Non-pigmented ciliary epithelial cell (primary cell): ENCODE results near the gene NUDT5.
A peak's percentile ranks its signal among the peaks of the same experiment; 100 is the strongest.

Experiments
- DNase-seq: peaks from one replicate; pipeline ENCODE4 v3.0.0-alpha.2; 2010; ENCODE audit warnings: low read depth

The NUDT5 gene

DNA sequence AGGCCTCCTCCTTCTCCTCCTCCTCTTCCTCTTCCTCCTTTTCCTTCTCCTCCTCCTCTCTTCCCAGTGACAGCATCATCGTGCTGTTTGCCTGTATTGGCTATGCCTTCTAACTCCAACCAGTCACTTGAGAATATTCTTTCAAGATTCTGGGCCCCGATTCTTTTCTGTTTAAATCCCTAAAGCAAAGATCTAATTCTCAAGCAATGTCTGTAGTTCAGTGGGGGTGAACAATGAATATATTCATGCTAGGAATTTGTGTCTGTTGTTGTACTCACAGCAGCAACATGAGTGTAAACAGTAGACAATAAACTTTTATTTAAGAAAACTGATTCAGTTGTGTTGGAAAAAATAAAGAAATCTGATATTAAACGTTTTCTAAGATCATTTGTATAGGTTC, 30.7 kb downstream of the NUDT5 start:
- DNase-seq: no peak

DNA sequence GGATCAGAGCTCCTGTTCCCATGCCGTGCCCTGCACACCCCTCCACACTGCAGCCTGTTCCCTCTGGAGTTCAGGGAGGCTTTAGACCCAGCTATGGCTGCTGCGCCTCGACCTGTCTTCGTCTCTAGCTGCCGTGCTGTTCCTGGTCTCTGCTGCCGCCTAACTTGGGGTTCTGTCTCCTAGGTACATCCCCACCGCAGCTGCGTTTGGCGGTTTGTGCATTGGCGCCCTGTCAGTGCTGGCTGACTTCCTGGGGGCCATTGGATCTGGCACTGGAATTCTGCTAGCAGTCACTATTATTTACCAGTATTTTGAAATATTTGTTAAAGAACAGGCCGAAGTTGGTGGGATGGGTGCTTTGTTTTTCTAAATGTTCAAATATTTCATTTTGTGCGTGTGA, 31.6 kb downstream of the NUDT5 start:
- DNase-seq: no peak

DNA sequence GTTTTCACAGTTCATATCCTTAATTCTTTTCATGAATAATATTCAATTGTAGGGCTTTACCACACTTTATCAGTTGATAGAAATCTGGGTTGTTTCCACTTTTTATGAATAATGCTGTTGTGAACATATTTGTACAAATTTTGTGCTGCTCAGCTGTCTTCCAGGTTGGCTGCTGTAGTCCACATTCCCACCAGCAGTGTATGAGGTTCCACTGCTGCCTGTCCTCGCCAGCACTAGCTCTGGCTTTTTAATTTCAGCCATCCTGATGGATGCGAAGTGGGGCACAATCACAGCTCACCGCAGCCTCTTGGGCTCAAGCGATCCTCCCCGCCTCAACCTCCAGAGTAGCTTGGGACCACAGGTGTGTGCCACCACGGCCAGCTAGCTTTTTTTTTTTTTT, 32.8 kb downstream of the NUDT5 start:
- no peak for DNase-seq

DNA sequence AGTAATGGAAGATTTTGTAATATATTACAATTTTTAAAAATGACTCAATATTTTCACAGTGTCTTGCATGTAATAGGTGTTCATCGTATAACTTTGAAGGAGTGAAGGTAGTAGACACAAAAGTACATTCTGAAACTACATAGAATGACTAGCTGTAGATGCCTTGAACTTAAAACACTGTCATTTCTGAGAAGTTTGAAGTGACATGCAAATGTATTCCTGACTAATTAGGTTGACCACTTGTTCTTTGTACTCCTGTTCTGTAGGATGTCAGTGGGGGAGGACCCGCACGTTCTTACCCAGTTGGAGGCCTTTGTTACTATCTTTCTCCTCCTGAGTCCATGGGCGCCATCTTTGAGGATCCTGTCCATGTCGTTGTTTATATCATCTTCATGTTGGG, 35.0 kb downstream of the NUDT5 start:
- no peak for DNase-seq

DNA sequence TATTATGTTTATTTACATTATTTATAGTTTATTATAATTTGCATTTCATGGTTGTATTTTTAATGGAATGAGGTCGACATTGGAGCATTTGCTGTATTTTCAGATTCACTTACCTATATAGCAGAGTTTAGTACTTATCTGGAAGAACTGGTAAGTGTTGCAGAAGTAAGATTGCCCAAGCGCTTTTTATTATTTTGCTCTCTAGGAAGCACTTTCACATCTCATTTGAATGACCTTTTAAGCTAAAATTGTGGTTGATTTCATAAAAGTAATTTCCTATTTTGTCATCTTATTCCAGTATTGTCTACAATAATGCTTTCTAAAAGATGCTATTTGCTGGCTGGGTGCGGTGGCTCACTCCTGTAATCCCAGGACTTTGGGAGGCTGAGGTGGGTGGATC, 37.6 kb downstream of the NUDT5 start:
- no peak for DNase-seq

DNA sequence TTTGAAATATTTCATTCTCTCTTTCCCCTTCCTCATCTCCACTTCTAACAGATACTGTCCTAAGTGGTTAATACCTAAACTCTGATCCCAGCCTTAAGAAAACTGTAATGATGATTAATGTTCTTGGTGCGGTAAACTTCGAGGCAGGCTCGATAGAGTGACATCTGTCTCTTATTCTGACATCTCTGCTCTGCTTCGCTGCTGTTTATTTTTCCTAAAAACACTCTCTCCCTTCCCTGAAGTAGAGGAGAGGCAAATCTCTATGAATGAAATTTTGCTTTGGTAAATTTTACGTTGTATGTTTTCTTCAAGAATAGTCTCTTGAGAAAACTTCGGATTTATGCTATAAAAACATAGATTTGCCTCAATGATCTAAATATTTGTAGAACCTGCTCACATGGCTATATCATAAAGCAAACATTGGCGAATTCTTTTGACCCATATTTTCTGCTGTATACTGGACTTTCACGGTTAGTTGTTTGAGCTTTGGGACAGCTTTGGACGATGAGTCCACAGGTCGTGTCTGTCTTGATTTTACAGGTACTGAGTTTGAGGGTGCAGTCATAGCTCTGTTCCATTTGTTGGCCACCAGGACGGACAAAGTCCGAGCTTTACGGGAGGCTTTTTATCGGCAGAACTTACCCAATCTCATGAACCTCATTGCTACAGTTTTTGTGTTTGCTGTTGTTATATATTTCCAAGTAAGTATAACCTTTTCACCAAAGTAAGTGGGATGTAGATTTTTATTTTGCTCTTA, 39.1 kb downstream of the NUDT5 start:
- no peak for DNase-seq

DNA sequence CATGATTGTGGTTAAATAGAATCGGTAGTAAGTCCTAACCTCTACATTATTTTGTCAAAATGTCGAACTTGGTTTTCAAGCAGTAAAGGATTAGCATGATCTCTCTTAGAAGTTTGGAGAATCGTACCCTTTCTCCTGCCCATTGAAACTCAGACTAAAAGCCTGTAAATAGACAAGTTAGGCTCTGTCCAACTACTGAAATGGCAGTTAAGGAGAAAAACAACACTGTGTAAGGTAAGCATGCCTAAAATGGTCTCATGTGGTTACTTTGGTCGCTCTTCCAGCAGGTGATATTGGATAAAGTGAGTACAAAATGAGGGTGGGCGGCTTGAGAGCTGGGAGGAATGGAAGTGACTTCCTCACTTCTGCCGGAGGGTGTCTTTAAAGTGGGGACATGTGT, 41.2 kb downstream of the NUDT5 start:
- no peak for DNase-seq

DNA sequence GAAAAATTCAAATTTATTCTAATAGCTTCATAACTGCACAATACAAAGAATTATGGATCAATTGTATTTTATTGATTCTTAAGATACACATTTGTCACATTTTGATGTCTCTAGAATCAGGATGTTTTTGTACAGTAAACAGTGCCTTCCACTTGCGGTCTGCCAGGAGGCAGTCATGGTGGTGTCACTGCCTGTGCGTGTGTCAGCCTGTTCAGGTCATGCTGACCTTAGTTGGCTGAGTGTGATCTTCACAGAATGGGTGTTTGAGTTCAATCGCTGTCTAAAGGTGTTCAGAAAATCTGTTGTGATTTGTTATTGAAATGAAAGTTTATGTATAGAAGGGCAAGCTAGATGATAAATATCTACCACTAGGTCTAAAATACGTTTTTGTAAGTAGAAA, 45.5 kb downstream of the NUDT5 start:
- no peak for DNase-seq

DNA sequence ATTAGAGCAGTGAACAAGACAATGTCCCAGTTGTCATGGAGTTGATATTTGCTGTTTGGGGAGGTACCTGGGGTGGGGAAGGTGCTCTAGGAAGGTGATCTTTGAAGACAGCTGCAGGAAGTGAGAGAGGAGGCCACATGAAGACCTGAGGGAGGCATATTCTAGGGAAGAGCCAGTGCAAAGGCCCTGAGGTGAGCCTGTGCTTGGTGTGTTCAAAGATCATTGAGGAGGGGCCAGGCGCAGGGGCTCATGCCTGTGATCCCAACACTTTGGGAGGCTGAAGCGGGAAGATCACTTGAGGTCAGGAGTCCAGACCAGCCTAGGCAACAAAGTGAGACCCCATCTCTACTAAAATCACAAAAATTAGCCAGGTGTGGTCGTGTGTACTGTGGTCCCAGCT, 51.2 kb downstream of the NUDT5 start:
- DNase-seq: no peak

DNA sequence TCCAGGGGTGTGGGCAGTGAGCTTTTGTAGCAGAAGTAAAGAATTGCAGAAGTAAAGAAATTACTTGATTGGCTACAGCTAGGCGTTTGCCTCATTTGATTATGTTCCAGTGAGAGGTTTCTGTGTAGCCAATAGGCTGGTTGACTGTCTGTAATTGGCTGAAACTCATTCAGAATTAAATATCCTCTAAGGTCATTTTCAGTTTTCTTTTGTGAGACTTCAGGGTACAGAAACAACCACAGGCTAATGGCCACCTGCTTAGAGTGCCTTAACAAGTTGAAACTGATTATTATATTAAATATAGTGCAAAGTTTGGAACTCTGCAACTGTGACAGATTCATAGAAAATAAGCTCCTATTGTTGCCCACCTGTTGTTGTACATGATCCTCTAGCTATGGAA, 55.7 kb downstream of the NUDT5 start:
- no peak for DNase-seq

DNA sequence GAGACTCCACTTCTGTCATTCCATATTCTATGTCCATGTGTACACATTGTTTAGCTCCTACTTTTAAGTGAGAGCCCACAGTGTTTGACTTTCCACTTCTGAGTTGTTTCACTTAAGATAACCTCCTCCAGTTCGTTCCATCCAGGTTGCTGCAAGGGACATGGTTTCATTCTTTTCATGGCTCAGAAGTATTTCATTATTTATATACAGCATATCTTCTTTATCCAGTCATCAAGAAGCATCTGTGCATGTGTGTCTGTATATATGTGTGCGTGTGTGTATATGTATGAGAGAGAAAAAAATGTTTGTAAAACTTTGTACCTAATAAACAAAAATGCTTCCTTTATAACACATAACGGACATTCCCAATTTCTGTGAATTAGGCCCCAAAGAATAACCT, 60.1 kb downstream of the NUDT5 start:
- DNase-seq: no peak

DNA sequence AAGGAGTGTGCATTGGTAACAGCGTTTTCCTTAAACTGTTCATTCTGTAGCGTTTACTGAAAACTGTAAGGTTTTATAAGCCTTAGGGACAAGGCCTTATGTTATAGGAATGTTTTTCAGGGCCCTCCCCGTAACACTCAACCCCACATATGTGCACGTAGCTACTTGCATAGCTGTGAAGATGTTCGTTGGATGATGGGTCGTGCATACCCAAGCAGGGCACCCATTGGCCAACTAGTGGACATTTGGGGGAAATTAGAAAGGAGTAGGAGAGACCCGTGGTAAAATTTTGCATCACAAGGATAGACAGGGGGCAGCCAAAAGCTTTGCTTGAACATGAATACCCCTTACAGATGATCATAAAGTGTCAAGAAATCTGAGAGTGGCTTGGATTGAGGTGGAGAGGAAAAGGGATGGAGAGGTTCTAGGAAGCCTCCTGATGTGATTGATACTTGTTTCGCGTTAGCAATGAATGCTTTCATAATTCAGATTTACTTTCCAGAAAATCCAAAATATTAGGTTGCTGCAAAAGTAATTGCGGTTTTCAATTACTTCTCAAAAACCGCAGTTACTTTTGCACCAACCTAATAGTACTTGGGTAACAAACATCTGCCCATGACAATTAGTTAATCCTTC, 65.3 kb downstream of the NUDT5 start:
- peak; percentile 38 for DNase-seq

DNA sequence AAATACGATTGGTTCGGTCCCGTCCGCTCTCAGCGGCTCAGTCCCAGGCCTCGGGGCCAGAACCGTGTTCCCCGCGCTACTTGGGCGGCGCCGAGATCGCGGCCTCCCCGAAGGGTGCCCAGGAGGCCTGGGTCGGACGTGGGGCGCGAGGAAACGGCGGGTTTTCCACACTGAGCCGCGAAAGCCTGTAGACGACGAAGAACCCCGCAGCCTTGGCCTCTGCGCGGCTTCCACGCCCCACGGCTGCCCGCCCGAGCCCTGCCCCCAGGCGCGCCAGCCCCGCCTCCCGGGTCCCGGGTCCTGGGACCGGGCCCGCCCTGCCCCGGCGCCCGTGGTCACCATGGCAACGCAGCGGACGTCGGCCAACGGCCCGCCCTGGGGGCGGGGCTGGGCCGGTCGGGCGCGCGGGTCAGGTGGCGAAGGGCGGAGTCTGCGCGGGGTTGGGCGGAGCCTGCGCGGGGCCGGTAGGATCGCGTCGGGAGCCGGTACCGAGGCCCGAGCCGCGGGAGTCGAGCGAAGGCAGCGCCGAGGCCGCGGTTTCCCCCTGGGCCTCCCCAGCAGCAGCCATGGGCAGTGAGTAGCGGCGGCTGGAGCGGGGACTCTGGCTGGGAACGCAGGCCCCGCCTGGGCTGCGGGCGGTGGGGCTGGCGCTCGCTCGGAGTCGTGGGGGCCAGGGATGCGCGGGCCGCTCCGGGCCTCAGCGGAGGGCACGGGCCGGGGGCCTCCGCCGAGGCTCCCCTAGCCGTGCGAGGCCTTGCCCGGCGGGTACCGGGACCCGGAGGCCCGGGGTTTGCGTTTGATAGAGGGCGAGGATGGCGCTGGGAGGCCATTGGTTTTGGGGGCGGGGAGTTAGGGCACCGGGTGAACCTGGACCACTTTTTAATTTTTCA, 66.2 kb downstream of the NUDT5 start, which contains the start of gene SEC61A2:
SEC61A2 (plus strand) TSS at position 456 of the 890 bp plus-strand sequence; CDS start at position 567, 111 bp downstream.
- peak; percentile 26 for DNase-seq

DNA sequence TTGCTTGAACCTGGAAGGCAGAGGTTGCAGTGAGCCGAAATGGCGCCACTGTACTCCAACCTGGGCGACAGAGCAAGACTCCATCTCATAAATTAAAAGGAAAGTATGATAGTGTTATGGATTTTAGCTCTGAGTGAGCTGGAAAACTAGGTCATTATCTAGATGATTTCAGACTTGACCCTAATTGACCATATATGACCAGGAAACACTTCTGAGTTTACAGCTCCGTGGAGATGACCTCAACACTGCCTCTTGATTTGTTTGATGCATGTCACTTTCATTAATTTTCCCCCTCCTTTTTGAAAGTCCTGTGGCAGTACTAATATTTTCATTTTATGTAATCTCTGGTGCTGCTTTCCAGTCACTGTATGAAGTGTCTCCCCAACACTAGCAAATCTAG, 74.0 kb downstream of the NUDT5 start:
- DNase-seq: no peak
